OCI-LY3 (cell line): Measurements from ENCODE around the gene USF3.
A peak's percentile ranks its signal among the peaks of the same experiment; 100 is the strongest.

Experiments used
- H2AFZ ChIP-seq: fragments of 200-600, 300-600 bp; shearing (Covaris generic); 2 replicates; pipeline ENCODE4 v1.6.0; 2014; ENCODE audit warnings: antibody characterized with exemption, low read depth, low read length
- H3K27ac ChIP-seq: fragments of 200-600, 300-600 bp; sonication (generic); 2 replicates; pipeline ENCODE4 v1.5.1; 2014; ENCODE audit warnings: mild to moderate bottlenecking, low read length, moderate library complexity, mixed read lengths
- H3K27me3 ChIP-seq: fragments of 200-600, 300-600 bp; sonication (generic); 2 replicates; pipeline ENCODE4 v1.6.1; 2014; ENCODE audit warnings: low read depth, low read length, mixed read lengths
- H3K36me3 ChIP-seq: fragments of 200-600, 300-600 bp; sonication (generic); replicated peaks from 2 replicates; pipeline ENCODE3; 2014; ENCODE audit warnings: low read depth, low read length, mixed read lengths
- H3K4me1 ChIP-seq: fragments of 300-600, 200-600 bp; sonication (generic); 2 replicates; pipeline ENCODE4 v1.6.1; 2014; ENCODE audit warnings: low read length, mixed read lengths
- H3K4me2 ChIP-seq: fragments of 200-600, 300-600 bp; sonication (generic); 2 replicates; pipeline ENCODE4 v1.6.1; 2014; ENCODE audit warnings: low read length, mixed read lengths
- H3K4me3 ChIP-seq: fragments of 300-600, 200-600 bp; sonication (generic); 2 replicates; pipeline ENCODE4 v1.5.1; 2014; ENCODE audit warnings: antibody characterized with exemption, mild to moderate bottlenecking, low read length, moderate library complexity
- H3K79me2 ChIP-seq: fragments of 300-600, 200-600 bp; shearing (Covaris generic); 2 replicates; pipeline ENCODE4 v1.6.1; 2014; ENCODE audit warnings: mild to moderate bottlenecking, low read length, mixed read lengths
- H3K9ac ChIP-seq: fragments of 300-600, 200-600 bp; shearing (Covaris generic); 2 replicates; pipeline ENCODE4 v1.6.0; 2014; ENCODE audit warnings: mild to moderate bottlenecking, low read length, moderate library complexity
- H3K9me3 ChIP-seq: fragments of 200-600, 300-600 bp; shearing (Covaris generic); 2 replicates; pipeline ENCODE4 v1.6.1; 2014; ENCODE audit warnings: low read length, mixed read lengths; ENCODE audit not compliant: insufficient read depth
- H4K20me1 ChIP-seq: fragments of 200-600, 300-600 bp; sonication (generic); 2 replicates; pipeline ENCODE4 v1.6.1; 2016; ENCODE audit warnings: low read length, mixed read lengths; ENCODE audit not compliant: insufficient read depth
- EZH2phosphoT487 ChIP-seq: fragments of 200-600 bp; shearing (Covaris generic); IDR thresholded peaks from 2 replicates; pipeline ENCODE4 v1.6.1; 2018; ENCODE audit warnings: antibody characterized with exemption, mixed run types, low read depth
- TF ChIP-seq, protein P1 (sequence below): fragments of 200-600, 300-600 bp; sonication (generic); IDR thresholded peaks from 2 replicates; pipeline ENCODE4 v1.5.1; 2014; ENCODE audit warnings: antibody characterized with exemption, low read length, low read depth

USF3 gene

DNA sequence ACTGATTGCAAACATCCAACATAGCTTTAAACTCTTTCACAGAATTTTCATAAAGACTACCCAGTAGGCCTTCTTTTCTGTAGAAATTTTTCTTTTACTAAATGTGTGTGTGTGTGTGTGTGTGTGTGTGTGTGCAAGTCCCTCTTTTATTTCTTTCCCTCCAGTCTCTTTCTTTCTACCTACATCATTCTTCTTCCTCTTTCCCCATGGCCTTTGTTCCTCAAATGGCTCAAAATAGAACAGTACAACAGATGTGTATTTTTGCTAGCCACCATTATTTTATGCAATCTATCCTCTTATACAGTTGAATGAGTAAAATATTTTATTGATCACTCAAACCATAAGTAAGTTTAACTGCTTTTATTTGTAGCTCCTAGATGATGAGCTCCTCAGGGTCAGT lies 76.4 kb downstream of the USF3 start:
- Histone ChIP-seq H4K20me1 (no peaks in the 10 kb centered on the region), H3K4me2 (no peak overlapping the region), H3K36me3 (no peaks in the 10 kb centered on the region), H3K27ac (no peak overlapping the region), H3K9ac (no peak overlapping the region), H3K4me3 (no peak overlapping the region), H2AFZ (no peak overlapping the region), H3K79me2 (no peaks in the 10 kb centered on the region), H3K27me3 (no peaks in the 10 kb centered on the region), H3K9me3 (no peaks in the 10 kb centered on the region), H3K4me1 (peaks cover 7% of the 10 kb centered on the region)
- TF ChIP-seq, protein P1, sequence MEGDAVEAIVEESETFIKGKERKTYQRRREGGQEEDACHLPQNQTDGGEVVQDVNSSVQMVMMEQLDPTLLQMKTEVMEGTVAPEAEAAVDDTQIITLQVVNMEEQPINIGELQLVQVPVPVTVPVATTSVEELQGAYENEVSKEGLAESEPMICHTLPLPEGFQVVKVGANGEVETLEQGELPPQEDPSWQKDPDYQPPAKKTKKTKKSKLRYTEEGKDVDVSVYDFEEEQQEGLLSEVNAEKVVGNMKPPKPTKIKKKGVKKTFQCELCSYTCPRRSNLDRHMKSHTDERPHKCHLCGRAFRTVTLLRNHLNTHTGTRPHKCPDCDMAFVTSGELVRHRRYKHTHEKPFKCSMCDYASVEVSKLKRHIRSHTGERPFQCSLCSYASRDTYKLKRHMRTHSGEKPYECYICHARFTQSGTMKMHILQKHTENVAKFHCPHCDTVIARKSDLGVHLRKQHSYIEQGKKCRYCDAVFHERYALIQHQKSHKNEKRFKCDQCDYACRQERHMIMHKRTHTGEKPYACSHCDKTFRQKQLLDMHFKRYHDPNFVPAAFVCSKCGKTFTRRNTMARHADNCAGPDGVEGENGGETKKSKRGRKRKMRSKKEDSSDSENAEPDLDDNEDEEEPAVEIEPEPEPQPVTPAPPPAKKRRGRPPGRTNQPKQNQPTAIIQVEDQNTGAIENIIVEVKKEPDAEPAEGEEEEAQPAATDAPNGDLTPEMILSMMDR = no peak
- TF ChIP-seq EZH2phosphoT487 = no peak

DNA sequence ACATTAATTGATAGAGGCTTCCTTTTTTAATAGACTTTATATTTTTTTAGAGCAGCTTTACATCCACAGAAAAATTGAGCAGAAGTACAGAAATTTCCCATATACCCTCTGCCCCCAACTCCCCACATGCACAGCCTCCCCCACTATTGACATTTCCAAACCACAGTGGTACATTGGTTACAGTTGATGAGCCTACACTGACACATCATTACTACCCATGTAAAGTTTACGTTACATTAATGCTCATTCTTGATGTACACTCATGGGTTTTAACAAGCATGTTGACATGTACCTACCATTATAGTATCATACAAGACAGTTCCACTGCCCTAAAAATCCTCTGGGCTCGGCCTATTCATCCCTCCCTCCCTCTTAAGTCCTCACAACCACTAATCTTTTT lies 78.7 kb downstream of the USF3 start:
- Histone ChIP-seq H4K20me1 (no peaks in the 10 kb centered on the region), H2AFZ (no peak overlapping the region), H3K9ac (no peak overlapping the region), H3K9me3 (no peaks in the 10 kb centered on the region), H3K36me3 (no peaks in the 10 kb centered on the region), H3K4me2 (no peak overlapping the region), H3K4me1 (peaks cover 7% of the 10 kb centered on the region), H3K27me3 (no peaks in the 10 kb centered on the region), H3K4me3 (no peak overlapping the region), H3K27ac (no peak overlapping the region), H3K79me2 (no peaks in the 10 kb centered on the region)
- no peak for TF ChIP-seq EZH2phosphoT487
- TF ChIP-seq, protein P1 = no peak

DNA sequence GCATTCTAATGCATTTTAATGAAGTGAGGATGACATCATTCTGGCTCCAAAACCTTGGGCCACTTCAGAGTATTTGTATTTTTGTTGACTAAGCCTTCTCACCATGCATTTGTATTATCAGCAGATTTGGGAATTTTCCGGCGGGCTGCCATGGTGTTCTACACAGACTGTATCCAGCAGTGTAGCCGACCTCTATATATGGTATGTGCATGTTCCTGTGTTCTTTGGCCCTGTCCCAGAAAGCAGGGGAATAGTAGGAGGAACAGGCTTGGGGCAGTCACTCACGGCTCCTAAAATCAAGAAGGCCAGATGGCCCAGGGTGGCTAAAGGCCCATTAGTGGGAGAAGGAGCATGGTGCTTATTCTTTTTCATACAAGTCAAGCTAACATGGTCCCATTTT lies 80.5 kb downstream of the USF3 start:
- H4K20me1 ChIP-seq = no peaks in the 10 kb centered on the region
- H3K4me3 ChIP-seq = no peak overlapping the region
- H3K9me3 ChIP-seq = no peaks in the 10 kb centered on the region
- H3K27me3 ChIP-seq = no peaks in the 10 kb centered on the region
- H2AFZ ChIP-seq = no peak overlapping the region
- no peak overlapping the region for H3K27ac ChIP-seq
- no peak overlapping the region for H3K9ac ChIP-seq
- TF ChIP-seq, protein P1 = no peak
- no peak for TF ChIP-seq EZH2phosphoT487
- H3K4me1 ChIP-seq = peaks cover 7% of the 10 kb centered on the region
- H3K4me2 ChIP-seq = no peak overlapping the region
- H3K36me3 ChIP-seq = no peaks in the 10 kb centered on the region
- H3K79me2 ChIP-seq = no peaks in the 10 kb centered on the region

DNA sequence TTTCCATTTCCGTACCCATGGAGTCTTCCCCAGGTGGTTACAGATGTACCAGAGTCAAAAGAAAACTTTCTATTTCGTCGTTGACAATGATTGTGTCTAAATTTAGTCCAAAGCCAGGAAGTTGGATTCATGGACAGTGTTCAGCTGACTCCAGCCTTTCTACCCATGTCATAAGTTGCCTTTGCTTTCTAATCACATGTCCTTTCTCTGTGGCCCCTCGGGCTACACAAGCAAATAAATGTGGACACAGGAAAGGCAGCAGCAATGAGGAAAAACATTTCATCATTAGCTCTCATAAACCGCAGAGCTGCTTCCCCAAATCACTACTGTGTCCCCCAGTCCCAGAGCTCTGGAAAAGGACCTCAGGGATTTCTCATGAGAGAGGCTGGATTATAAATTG lies 82.0 kb downstream of the USF3 start:
- H3K79me2 ChIP-seq = no peaks in the 10 kb centered on the region

More for the DNA sequence above, 82.0 kb downstream of the USF3 start:
- Histone ChIP-seq H3K27ac (no peak overlapping the region), H4K20me1 (no peaks in the 10 kb centered on the region), H3K9me3 (no peaks in the 10 kb centered on the region), H3K4me3 (no peak overlapping the region), H3K36me3 (no peaks in the 10 kb centered on the region), H3K27me3 (no peaks in the 10 kb centered on the region), H3K9ac (no peak overlapping the region), H3K4me2 (no peak overlapping the region), H2AFZ (0 out of 2 replicates have a peak overlapping the region, but pooled peaks have one; percentile 2), H3K4me1 (no peaks in the 10 kb centered on the region)
- TF ChIP-seq, protein P1 = no peak
- no peak for TF ChIP-seq EZH2phosphoT487
